ENCODE data around the gene ASB1.

ASB1 gene

DNA sequence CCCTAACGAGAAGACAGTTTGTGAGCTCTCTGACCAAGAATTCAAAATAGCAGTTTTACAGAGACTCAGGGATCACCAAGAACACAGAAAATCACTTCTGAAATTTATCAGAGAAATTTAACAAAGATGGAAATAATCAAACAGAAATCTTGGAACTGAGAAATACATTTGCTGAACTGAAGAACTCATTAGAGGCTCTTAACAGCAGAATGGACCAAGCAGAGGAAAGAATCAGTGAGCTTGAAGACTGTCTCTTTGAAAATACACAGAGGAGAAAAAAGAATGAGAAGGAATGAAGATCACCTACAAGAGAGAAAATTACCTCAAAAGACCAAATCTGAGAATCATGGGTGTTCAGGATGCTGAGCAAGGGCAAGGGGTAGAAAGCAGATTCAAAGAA is 29.7 kb downstream of the ASB1 start:
- DNase-seq (ENCODE audit: insufficient read length) (no peak), FAIRE-seq (no peak)
- TF ChIP-seq POLR2A (IDR thresholded peaks at IDR 0.05; ENCODE audit: low read depth, low read length): no peak
- TF ChIP-seq TAF1 (IDR thresholded peaks at IDR 0.05; ENCODE audit: borderline replicate concordance, low read depth, low read length): no peak
- no peak for TF ChIP-seq POLR2AphosphoS5 (IDR thresholded peaks at IDR 0.05; ENCODE audit: low read depth, low read length)

DNA sequence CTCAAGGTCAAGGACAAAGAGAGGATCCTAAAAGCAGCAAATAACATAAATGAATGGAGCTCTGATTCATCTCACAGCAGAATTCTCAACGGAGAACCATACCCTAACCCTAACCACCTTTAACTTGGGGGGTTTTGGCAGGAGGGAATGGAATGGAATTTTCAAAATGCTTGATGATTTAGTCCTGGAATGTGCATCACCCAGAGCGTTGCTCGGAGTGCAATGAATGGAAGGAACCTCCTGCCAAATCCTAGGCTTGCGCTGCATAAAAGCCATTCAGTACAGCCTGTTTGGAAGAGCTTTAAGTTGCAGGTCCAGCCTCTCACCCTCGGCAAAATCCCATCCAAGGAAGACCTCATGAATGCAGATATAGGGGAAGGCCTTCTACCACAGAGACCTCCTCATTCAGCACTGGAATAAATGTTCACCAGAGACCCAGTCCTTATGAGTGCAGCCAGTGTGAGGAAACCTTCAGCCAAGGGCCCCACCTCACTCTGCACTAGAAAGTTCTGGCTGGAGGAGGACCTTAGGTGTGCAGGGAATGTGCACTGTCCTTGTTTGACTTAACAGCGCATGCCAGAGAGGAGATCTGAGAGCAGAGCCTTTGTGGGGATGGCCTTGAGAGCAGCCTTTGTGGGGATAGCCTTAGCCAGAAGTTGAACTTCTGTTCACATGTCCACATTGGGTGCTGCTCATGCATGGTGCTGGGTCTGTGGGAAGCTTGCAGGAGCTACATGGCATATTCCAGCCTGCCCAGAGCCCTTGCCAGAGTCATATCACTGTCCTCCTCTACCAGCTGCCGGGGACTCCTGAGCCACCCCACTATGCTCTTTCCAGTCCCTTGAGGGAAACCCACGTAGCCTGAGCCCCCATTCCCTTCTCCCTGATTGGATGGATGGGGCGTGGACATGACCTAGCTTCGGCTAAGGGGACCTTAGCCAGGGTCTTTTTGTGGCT is 30.5 kb downstream of the ASB1 start:
- FAIRE-seq (no peak), DNase-seq (ENCODE audit: insufficient read length) (no peak)
- TF ChIP-seq POLR2AphosphoS5 (IDR thresholded peaks at IDR 0.05; ENCODE audit: low read depth, low read length): no peak
- TF ChIP-seq TAF1 (IDR thresholded peaks at IDR 0.05; ENCODE audit: borderline replicate concordance, low read depth, low read length): no peak
- no peak for TF ChIP-seq POLR2A (IDR thresholded peaks at IDR 0.05; ENCODE audit: low read depth, low read length)

DNA sequence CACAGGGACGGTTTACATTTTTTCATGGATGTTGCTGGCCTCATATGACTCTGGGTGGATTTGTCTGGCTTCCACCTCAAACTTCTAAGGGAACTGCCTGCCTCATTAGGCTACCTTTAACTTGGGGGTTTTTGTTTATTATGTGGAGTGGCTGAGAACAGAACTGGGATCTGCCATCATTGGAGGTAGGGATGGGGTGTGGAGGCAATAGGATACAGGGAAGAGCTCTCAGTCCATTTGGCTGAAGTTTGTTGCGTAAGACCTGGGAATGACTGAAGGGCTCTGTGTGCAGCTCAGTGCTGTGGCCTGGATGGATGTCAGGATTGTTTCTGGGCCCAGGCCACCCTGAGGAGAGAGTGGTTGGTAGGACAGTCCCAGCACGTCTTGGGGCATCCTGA is 31.2 kb downstream of the ASB1 start:
- FAIRE-seq (no peak), DNase-seq (ENCODE audit: insufficient read length) (no peak)
- no peak for TF ChIP-seq POLR2AphosphoS5 (IDR thresholded peaks at IDR 0.05; ENCODE audit: low read depth, low read length)
- TF ChIP-seq POLR2A (IDR thresholded peaks at IDR 0.05; ENCODE audit: low read depth, low read length): no peak
- TF ChIP-seq TAF1 (IDR thresholded peaks at IDR 0.05; ENCODE audit: borderline replicate concordance, low read depth, low read length): no peak

DNA sequence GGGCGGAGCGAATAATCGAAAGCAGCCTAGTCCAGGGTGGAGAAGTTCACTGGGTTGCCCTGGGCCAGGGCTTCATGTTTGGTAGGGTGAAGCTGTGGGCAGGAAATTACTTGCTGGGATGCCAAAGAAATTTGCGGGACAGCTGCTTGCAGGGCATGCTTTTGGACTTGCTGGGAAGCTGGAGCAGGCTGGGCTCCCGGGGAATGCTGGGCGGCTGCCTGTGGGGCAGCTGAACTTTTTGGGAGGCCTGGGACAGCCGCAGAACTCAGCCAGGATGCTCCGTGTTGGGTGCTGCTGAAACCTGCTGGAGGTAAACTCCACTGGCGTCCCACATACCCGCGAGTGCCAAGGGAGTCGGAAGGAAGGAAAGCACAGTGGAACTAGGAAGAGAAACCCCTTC is 31.9 kb downstream of the ASB1 start:
- FAIRE-seq (no peak), DNase-seq (ENCODE audit: insufficient read length) (no peak)
- TF ChIP-seq POLR2A (IDR thresholded peaks at IDR 0.05; ENCODE audit: low read depth, low read length) (no peak), POLR2AphosphoS5 (IDR thresholded peaks at IDR 0.05; ENCODE audit: low read depth, low read length) (no peak), TAF1 (IDR thresholded peaks at IDR 0.05; ENCODE audit: borderline replicate concordance, low read depth, low read length) (no peak)

DNA sequence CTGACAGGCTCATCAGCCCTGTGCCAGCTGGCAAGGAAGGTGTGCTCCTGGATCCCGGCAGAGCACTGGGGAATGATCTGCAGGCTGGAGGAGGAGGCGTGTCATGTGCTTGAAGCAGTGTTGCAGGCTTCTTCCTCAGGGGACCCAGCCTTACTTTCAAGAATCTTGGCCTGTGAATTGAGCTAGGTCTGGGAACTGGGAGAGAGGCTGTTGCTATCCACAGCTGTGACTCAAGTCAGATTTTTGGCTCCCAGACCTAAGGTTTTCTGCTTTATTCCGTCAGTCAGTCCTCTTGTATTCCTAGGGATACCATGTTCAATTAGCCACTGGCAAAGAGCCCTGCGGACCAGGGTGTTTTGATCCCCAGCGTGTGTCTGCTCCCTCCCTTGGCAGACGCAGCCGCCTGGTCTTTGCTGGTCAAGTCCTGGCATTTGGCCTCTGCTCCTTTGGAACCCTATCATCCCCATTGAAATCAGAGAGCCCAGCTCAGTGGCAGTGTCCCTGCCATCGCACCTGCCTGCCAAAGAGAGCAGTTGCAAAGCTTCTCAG is 32.4 kb downstream of the ASB1 start:
- DNase-seq (ENCODE audit: insufficient read length): no peak

DNA sequence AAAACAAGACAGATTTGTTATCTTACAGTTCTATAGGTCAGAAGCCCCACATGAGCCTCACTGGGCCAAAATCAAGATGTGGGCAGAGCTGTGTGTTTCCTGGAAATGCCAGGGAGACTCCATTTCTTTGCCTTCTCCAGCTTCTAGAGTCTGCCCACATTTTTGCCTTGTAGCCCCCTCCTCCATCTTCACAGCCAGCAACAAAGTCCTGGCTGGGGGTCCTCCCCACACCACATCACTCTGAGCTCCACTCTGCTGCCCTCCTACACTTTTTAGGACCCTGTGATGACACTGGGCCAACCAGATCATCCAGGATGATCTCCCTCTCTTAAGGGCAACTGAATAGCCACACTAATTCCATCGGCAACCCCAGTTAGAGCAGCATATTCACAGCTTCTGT is 34.3 kb downstream of the ASB1 start:
- FAIRE-seq (no peak), DNase-seq (ENCODE audit: insufficient read length) (no peak)
- TF ChIP-seq POLR2AphosphoS5 (IDR thresholded peaks at IDR 0.05; ENCODE audit: low read depth, low read length): no peak
- TF ChIP-seq TAF1 (IDR thresholded peaks at IDR 0.05; ENCODE audit: borderline replicate concordance, low read depth, low read length): no peak
- no peak for TF ChIP-seq POLR2A (IDR thresholded peaks at IDR 0.05; ENCODE audit: low read depth, low read length)

More for the DNA sequence above, 32.4 kb downstream of the ASB1 start:
- FAIRE-seq: no peak
- TF ChIP-seq POLR2AphosphoS5 (IDR thresholded peaks at IDR 0.05; ENCODE audit: low read depth, low read length): no peak

DNA sequence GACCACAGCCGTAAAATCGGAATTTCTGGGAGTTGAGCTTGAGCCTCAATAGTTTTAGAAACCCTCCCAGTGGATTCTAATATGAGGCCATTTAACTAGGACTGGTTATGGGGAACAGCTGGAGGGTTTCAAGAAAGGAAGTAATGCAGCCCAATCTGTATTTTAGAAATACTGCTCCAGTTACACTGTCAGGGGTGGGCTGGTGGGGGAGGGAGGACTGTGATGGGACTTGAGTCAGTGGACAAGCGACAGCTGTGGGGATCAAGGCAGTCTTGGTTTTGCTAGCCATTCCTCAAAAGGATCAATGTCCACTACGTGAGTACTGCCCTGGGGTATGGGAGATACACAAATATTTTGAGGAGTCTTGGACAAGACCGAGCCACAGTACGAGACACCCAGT is 34.8 kb downstream of the ASB1 start:
- no peak for FAIRE-seq
- no peak for TF ChIP-seq TAF1 (IDR thresholded peaks at IDR 0.05; ENCODE audit: borderline replicate concordance, low read depth, low read length)
- no peak for TF ChIP-seq POLR2AphosphoS5 (IDR thresholded peaks at IDR 0.05; ENCODE audit: low read depth, low read length)
- no peak for TF ChIP-seq POLR2A (IDR thresholded peaks at IDR 0.05; ENCODE audit: low read depth, low read length)
- no peak for DNase-seq (ENCODE audit: insufficient read length)

DNA sequence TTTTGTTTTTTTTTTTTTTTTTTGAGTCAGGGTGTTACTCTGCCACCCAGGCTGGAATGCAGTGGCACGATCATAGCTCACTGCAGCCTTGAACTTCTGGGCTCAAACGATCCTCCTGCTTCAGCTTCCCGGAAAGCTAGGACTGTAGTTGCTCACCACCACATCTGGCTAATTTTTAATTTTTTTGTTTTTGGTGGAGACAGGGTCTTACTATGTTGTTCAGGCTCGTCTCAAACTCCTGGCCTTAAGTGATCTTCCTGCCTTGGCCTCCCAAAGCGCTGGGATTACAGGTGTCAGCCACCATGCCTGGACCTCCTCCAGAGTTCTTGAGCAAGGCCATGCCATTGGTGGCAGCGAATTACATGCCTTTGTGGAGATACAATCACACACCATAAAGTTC is 35.2 kb downstream of the ASB1 start:
- no peak for FAIRE-seq
- no peak for TF ChIP-seq POLR2AphosphoS5 (IDR thresholded peaks at IDR 0.05; ENCODE audit: low read depth, low read length)
- TF ChIP-seq TAF1 (IDR thresholded peaks at IDR 0.05; ENCODE audit: borderline replicate concordance, low read depth, low read length): no peak
- no peak for TF ChIP-seq POLR2A (IDR thresholded peaks at IDR 0.05; ENCODE audit: low read depth, low read length)

DNA sequence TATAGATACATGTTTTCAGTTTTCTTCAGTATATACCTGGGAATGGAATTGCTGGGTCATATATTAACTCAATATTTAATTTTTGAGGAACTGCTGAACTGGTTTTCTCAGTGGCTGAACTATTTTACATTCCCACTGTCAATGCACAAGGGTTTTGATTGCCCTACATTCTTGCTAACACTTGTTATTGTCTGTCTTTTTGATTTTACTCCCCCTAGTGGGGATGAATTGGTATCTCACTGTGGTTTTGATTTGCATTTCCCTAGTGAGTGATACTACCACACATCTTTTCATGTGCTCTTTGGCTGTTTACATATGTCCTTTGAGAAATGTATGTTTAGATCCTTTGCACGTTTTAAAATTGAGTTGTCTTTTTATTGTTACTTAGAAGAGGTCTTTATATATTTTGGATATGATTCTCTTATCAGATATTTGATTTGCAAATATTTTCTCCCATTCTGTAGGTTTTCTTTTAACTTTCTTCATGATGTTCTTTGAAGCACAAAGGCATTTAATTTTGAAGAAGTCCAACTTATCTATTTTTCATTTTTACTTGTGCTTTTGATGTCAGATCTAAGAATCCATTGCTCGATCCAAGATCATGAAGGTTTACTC is 36.2 kb downstream of the ASB1 start:
- DNase-seq (ENCODE audit: insufficient read length) (no peak), FAIRE-seq (peak; percentile 57)
- TF ChIP-seq POLR2A (IDR thresholded peaks at IDR 0.05; ENCODE audit: low read depth, low read length) (no peak), TAF1 (IDR thresholded peaks at IDR 0.05; ENCODE audit: borderline replicate concordance, low read depth, low read length) (no peak), POLR2AphosphoS5 (IDR thresholded peaks at IDR 0.05; ENCODE audit: low read depth, low read length) (no peak)

More for the DNA sequence above, 35.2 kb downstream of the ASB1 start:
- DNase-seq (ENCODE audit: insufficient read length): no peak

DNA sequence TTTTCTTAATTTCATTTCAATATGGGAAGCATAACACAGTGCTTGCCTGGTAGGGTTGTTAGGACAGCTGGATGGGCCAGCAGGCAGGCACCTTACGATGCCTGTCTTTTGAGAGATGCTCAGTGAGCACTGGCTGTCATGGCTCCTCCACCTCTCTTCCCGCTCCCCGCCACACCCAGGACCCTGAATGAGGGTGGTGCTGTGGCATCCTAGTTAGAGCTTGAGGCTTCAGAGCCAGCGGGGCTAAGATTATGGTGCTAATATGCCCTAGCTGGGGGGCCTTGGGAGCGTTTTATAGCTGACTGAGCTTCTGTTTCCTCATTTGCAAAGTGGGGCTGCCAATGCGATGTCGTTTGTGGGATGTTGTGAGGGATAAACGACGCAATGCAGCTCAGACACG is 37.7 kb downstream of the ASB1 start:
- TF ChIP-seq POLR2AphosphoS5 (IDR thresholded peaks at IDR 0.05; ENCODE audit: low read depth, low read length): no peak
- TF ChIP-seq POLR2A (IDR thresholded peaks at IDR 0.05; ENCODE audit: low read depth, low read length): no peak
- no peak for TF ChIP-seq TAF1 (IDR thresholded peaks at IDR 0.05; ENCODE audit: borderline replicate concordance, low read depth, low read length)
- no peak for FAIRE-seq

DNA sequence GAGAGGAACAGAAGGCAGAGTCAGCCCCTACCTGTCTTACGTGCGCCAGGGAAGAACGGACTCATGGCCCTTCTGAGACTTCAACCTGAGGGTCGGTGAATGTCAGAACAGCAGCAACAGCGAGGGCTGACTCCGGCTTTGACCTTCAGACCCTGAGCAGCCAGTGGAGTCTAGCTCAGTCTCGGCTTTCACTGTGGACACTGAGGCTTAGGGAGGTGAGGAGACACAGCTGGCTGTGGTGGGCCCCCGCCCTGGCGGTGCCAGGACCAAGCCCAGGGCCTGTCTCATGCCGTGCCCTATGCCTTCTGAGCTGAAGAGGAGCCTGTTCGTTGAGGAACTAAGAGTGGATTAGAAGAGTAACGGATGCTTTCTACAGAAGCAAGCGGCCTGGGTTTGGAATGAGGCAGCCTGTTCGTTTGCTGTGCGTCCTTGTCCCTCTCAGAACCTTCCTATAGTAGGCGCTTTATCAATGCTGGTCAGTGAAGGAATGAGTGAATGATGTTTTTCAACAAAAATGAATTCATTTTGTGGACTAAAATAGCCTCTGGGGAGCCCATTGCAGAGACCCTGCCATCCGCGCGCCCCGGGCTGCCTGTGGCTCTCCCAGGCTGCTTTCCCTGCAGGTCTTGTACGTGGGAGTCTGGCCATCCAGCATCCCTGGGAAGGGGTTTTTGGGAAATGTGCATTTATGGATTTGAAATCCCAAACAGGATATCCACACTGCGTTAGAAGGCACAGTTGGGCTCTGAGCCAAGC is 38.9 kb downstream of the ASB1 start:
- DNase-seq (ENCODE audit: insufficient read length) (no peak), FAIRE-seq (no peak)
- TF ChIP-seq TAF1 (IDR thresholded peaks at IDR 0.05; ENCODE audit: borderline replicate concordance, low read depth, low read length): no peak
- TF ChIP-seq POLR2A (IDR thresholded peaks at IDR 0.05; ENCODE audit: low read depth, low read length): no peak
- no peak for TF ChIP-seq POLR2AphosphoS5 (IDR thresholded peaks at IDR 0.05; ENCODE audit: low read depth, low read length)

More for the DNA sequence above, 37.7 kb downstream of the ASB1 start:
- DNase-seq (ENCODE audit: insufficient read length): no peak

Measured in GM12892 (cell line).